ENCODE data around the gene SLC35F3. TPM values are rescaled to one million over a fixed set of nuclear protein-coding genes. Genes with fewer than 3 reads are reported as not detected.

SLC35F3 gene
- total RNA-seq, 4 donors from 2014 or later = 1.7 TPM; not detected in 3

DNA sequence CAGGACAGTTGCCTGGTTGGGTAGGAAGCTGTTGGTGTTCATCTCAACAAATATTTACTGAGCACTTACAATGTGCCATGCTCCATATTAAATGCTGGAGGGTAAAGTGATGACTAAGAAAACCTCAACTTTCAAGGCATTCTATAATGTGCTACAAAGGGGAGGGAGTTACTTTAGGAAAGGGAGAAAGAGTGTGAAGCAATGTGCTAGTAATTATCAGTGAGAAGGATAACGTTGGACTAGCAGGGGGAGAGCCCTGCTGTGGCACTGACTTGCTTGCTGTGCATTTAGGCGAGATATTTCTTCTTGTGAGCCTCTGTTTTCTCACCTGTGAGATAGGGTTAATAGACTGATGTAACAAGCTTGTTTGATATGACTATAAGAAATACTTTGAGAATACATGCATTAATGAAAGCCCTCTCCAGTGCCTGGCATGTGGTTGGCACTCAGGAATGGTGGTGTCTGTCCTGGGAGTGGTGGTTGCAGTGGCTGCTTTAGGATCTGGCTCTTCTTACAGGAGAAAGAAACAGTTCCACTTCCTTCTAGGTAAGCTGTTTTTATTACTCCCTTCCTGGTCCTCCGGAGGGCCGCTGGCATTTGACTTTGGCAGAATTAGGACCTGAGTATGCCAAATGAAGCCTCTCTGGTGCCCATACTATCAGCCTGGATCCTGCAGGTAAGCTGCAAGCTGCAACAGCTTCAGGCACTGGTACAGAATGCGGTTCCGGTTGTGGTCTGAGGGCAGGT is 357.7 kb downstream of the SLC35F3 start:
- H3K4me3 ChIP-seq = no peak overlapping the region
- no peaks in the 10 kb centered on the region for H3K4me1 ChIP-seq
- H3K27me3 ChIP-seq = no peaks in the 10 kb centered on the region
- TF ChIP-seq POLR2A (IDR thresholded peaks at IDR 0.05) = no peak
- TF ChIP-seq, protein P1, sequence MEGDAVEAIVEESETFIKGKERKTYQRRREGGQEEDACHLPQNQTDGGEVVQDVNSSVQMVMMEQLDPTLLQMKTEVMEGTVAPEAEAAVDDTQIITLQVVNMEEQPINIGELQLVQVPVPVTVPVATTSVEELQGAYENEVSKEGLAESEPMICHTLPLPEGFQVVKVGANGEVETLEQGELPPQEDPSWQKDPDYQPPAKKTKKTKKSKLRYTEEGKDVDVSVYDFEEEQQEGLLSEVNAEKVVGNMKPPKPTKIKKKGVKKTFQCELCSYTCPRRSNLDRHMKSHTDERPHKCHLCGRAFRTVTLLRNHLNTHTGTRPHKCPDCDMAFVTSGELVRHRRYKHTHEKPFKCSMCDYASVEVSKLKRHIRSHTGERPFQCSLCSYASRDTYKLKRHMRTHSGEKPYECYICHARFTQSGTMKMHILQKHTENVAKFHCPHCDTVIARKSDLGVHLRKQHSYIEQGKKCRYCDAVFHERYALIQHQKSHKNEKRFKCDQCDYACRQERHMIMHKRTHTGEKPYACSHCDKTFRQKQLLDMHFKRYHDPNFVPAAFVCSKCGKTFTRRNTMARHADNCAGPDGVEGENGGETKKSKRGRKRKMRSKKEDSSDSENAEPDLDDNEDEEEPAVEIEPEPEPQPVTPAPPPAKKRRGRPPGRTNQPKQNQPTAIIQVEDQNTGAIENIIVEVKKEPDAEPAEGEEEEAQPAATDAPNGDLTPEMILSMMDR (IDR thresholded peaks at IDR 0.05) = no peak
- H3K27ac ChIP-seq = no peak overlapping the region
- DNase-seq = no peak
- no peaks in the 10 kb centered on the region for H3K9me3 ChIP-seq
- no peaks in the 10 kb centered on the region for H3K36me3 ChIP-seq

DNA sequence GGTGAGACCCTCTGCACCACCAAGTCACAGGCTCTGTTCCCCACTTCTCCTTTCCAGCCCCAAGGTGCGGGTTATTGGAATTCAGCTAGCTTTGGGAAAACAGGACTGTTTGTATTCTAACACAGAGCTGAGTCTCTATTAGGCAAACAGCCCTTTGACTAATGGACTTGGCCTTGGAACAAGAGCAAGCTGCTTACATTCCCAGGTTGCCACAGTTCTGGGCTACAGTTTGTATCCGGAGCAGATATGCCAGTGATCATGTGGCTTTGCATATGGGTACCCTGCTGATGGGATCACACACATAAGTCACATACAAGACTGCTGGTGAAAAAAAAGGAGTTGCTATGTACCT is 358.3 kb downstream of the SLC35F3 start:
- TF ChIP-seq, protein P1 (IDR thresholded peaks at IDR 0.05) = no peak
- TF ChIP-seq POLR2A (IDR thresholded peaks at IDR 0.05) = no peak
- no peak overlapping the region for H3K4me3 ChIP-seq
- H3K27me3 ChIP-seq = no peaks in the 10 kb centered on the region
- H3K9me3 ChIP-seq = no peaks in the 10 kb centered on the region
- no peaks in the 10 kb centered on the region for H3K4me1 ChIP-seq
- H3K36me3 ChIP-seq = no peaks in the 10 kb centered on the region
- DNase-seq = no peak
- H3K27ac ChIP-seq = no peak overlapping the region

DNA sequence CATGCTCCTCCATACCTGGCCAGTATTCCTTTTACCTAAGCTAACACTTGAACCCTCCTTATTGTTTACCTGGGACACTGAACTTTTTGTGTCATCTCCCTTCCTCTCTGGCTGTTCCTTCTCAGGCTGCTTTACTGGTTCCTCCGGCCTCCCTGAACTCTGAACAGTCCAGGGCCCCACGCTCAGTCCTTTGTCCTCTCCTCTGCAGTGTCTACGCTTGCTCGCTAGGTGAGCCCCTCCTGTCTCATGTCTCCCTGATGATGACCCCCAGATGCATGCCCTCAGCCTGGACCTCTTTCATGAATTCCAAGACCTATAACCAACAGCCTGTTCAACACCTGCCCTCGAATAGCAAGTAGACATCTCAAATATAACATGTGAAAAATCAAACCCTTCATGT is 360.4 kb downstream of the SLC35F3 start:
- no peak overlapping the region for H3K27ac ChIP-seq
- H3K36me3 ChIP-seq = no peaks in the 10 kb centered on the region
- no peaks in the 10 kb centered on the region for H3K4me1 ChIP-seq
- H3K4me3 ChIP-seq = no peak overlapping the region
- DNase-seq = no peak
- TF ChIP-seq POLR2A (IDR thresholded peaks at IDR 0.05) = no peak
- TF ChIP-seq, protein P1 (IDR thresholded peaks at IDR 0.05) = no peak
- H3K9me3 ChIP-seq = no peaks in the 10 kb centered on the region
- H3K27me3 ChIP-seq = no peaks in the 10 kb centered on the region

DNA sequence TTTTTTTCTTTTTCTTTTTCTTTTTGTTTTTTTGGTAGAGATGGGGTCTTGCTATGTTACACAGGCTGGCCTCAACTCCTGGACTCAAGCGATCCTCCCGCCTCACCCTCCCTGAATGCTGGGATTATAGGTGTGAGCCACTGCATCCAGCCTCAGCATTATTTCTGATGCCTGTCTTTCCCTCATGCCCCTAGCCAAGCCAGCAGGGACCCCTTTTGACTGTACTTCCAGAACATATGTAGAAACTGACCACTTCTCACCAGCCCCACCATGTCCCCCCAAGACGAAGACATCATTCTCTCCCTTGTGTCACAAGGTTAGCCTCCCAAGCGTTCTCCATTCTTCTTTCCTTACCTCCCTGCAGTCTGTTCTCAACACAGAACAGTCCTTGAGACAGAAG is 360.8 kb downstream of the SLC35F3 start:
- Histone ChIP-seq H3K36me3 (no peaks in the 10 kb centered on the region), H3K4me1 (no peaks in the 10 kb centered on the region), H3K4me3 (no peak overlapping the region), H3K27ac (no peak overlapping the region), H3K27me3 (no peaks in the 10 kb centered on the region), H3K9me3 (no peaks in the 10 kb centered on the region)
- TF ChIP-seq, protein P1 (IDR thresholded peaks at IDR 0.05) = no peak
- TF ChIP-seq POLR2A (IDR thresholded peaks at IDR 0.05) = no peak
- no peak for DNase-seq

DNA sequence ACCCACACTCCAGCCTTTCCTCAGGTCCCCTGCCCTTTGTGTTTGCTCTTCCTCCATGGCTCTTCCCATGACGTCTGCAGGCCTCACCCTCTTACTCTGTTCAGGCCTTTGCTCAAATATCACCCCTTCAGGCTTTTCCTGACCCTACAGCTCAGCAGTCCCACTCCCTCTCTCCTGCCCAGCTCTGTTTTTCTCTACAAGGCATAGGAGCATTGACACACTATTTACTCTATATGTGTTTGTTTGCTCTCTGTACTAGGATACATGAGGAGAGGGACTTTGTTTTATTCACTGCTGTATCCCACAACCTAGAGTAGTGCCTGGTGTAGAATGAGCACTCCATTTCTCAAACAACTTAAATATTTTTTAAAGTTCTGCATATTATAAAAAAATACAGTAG is 361.4 kb downstream of the SLC35F3 start:
- Histone ChIP-seq H3K9me3 (no peaks in the 10 kb centered on the region), H3K27me3 (no peaks in the 10 kb centered on the region), H3K4me3 (no peak overlapping the region), H3K4me1 (no peaks in the 10 kb centered on the region), H3K36me3 (no peaks in the 10 kb centered on the region), H3K27ac (no peak overlapping the region)
- TF ChIP-seq, protein P1 (IDR thresholded peaks at IDR 0.05) = no peak
- no peak for TF ChIP-seq POLR2A (IDR thresholded peaks at IDR 0.05)
- no peak for DNase-seq

DNA sequence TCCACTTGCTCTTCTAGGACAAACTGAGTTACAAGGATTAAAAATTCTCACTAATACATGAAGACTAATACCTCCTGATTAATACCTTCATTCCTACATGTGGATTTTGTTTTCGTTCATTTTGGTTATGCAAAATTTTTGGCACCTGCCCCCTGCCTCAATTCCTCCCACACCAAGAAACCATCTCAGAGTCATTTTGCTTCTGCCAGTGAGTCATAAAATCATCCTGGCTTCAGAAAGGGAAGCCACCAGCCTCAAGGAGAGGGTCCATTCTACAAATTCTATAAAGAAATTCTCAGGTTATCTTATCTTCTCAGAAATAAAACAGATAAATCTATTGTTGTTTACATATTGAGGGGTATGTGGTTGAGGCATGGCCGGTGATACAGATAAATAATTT is 365.6 kb downstream of the SLC35F3 start:
- DNase-seq = no peak
- no peaks in the 10 kb centered on the region for H3K36me3 ChIP-seq
- no peak for TF ChIP-seq POLR2A (IDR thresholded peaks at IDR 0.05)
- TF ChIP-seq, protein P1 (IDR thresholded peaks at IDR 0.05) = no peak
- H3K27ac ChIP-seq = no peak overlapping the region
- H3K4me1 ChIP-seq = no peaks in the 10 kb centered on the region
- H3K27me3 ChIP-seq = no peaks in the 10 kb centered on the region
- H3K9me3 ChIP-seq = no peaks in the 10 kb centered on the region
- no peak overlapping the region for H3K4me3 ChIP-seq

Measured in Peyer's patch (tissue), 4 donors.